HG03064 (cell line): ENCODE measurements around the gene ANK3.

ENCODE experiments used
- ATAC-seq: cut with Tn5 transposase; IDR thresholded peaks from one replicate; pipeline ENCODE4 v1.9.1; 2021; ENCODE audit warnings: low read depth; ENCODE audit not compliant: unreplicated experiment

The ANK3 gene

DNA sequence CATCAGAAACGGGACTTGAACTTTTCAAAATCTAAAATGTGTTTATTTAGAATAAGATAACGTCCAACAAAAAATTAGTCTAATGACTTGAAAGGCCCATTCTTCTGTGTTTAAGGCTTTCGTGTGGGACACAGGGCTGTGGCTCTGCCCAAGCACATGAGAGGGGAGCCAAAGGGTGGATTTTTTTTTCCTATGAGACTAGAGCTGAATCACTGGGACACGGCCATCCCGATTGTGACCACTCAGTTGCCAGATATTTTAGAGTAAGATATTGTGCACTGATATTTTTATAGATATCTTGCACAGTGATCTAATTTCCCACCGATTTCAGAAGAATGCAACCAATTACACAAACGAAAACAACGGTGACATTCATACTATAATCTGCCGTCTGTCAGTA is 99.9 kb downstream of the ANK3 start:
- no peak for ATAC-seq

DNA sequence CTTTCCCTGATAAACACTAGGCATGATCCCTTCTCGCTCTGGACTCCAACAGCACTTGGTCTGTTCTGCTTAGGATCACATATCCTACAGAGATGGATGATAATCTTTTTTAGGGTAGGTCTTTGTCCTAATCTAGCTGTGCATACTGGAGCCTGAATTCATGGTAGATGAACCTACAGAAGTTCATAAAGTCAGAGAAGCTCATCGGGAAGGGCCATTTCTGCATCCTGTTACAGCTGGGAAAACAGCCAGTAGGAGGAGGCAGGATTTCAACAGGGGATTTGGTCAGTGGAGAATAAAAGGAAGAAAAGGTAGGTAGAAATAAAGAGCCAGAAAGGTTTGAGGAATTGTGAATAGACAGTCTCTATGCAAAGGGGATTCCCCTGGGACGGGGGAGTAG is 101.4 kb downstream of the ANK3 start:
- no peak for ATAC-seq

DNA sequence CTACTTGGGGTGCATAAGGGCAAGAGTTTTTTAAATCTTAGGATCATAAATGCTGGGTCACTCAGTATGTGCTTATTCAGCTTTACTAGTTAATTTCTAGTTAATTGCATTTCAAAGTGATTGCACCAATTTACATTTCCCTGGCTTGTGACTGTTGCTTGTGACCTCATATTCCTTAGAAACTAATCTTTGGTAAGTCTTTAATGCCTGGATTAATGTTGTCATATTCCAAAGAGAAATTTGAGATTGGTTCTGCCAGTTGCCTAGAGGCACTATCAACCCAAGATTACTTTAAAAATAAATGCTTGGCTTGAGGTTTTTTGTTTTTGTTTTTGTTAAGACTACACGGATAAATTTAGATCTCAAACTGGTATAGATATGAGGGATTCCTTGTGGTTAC is 103.1 kb downstream of the ANK3 start:
- ATAC-seq, result no peak

DNA sequence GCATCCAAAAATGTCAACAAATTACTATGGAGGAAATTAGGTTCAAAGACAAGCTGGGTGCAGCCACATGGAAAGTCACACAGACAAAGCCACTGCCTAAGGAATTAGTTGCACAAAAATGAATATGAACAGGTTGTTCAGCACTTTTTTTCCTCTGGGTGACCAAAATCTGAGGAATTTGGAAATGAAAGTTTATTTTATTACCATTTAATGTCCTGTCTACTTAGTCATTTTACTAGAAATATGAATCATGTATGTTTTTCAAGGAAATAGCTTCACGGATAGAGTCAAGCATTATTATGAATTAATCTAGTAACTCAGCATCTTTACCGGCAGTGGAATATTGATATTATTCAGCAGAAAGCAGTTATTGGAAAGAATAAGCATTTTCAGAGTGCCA is 106.3 kb downstream of the ANK3 start:
- ATAC-seq, result no peak

DNA sequence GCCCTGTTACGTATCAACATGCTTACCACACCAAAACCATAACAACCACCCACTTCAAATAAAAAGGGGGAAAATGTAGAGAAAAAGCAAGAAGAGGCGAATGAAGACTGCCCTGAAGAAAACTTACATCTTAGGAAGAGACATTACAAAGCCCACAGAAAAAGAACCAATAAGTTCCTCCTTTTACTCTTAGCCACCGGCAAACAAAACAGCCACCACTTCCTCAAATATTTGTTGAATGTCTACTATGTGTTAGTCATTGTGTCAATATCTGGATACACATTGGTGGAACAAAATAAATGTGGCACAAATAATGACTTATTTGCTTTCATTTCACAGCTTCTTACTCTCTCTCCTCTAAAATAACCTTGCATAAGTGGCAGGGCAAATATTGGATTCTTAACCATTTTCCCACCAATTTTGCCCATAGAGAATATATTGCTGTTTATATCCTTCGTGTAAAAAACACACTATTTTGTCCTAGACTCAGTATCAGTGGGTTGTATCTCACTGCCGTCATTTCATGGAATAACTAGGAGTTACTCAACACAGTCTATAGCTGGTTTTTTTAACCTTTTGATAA is 106.8 kb downstream of the ANK3 start:
- no peak for ATAC-seq

DNA sequence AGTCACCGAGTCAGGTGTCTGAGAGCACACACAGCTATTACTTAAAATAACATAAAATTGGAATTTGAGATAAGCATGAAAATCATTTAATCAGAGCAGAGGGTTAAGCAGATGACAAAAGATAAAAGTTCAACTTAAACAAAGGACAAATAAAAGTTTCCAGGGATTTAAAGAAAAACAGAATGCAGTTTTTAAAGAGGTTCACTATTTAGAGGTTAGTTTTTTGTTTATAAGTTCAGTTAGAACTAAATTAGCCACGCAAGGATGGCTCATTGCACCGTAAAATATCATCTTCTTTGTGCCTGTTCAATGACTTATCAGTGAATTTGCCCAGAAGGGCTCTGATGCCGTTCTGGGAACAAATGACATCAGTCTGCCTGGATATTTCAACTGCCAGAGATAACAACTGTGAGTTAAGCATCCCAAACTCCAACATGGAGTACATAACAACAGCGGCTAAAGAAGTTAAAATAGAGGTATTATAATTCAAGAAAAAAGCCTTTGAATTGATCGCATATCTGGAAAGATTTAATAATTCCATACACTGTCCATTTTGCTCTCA is 107.8 kb downstream of the ANK3 start:
- ATAC-seq, result no peak

DNA sequence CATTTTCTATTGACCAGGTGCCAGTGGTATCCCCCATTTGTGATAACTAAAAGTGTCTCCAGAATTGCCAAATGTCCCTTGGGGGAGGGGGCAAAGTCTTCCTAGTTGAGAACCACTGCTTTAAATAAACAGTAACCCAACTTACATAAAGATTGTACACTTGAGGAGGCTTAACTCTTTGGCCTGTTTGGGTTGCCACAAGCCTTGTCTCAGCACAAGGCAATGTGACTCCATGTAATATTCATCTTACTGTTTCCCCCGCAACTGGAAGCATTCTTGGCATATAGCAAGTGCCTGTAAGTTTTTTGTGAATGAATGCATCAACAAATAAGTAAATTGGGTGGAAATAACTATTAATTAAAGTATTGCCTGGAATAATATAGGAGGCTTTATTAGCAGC is 108.3 kb downstream of the ANK3 start:
- ATAC-seq, result no peak

DNA sequence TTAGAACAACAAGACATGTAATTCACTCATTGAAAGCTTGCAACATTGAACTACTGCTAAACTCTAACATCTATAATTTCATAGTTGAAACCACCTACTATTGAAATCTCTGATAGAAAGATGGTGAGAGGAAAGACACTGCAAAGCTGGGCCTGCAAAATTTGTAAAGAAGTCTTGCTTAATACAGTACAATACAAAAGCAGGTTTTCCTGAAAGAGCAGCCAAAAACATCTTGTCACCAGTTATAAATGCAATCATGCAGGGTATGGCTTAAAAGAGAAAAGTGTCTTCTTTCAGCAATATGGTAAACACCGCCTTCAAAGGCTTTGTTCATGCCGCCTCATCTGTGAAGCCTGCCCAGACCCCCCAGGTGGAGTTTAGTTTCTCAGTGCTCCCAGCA is 109.2 kb downstream of the ANK3 start:
- ATAC-seq, result no peak

DNA sequence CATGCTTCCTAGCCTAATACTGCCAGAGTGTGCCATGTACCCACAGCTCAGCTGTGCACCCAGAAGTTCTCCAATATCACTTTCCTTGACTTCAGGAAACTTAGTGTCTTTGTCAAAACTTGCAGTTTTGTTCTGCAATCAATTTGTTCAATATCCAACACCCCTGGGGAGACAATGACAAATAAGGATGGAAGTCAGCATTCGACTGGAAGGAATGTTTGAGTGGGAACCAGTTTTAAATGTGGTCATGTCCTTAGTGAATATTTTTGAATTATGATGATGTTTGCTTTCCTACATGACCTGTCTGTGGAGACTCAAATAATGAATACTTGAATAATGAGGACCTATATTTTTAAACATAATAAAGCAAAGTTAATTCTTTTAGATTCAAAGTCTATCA is 112.0 kb downstream of the ANK3 start:
- no peak for ATAC-seq

DNA sequence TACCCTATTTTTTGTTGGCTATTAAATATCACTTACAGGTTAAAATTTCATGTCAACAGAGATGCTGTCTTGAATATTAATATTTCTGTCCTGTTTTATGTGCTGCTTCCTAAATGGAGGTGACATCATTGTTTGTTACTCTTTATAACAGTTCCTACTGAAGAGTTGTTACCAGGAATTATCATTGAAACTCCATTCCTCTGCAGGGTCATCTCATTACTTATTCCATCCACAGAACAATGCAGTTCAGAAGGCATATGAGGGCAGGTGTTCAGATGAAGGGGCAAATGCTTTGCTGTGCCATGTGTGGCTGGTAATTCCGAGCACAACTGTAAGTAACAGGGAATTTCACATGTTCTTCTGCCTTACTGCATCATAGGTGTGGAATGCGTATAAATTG is 113.4 kb downstream of the ANK3 start:
- ATAC-seq, result no peak

DNA sequence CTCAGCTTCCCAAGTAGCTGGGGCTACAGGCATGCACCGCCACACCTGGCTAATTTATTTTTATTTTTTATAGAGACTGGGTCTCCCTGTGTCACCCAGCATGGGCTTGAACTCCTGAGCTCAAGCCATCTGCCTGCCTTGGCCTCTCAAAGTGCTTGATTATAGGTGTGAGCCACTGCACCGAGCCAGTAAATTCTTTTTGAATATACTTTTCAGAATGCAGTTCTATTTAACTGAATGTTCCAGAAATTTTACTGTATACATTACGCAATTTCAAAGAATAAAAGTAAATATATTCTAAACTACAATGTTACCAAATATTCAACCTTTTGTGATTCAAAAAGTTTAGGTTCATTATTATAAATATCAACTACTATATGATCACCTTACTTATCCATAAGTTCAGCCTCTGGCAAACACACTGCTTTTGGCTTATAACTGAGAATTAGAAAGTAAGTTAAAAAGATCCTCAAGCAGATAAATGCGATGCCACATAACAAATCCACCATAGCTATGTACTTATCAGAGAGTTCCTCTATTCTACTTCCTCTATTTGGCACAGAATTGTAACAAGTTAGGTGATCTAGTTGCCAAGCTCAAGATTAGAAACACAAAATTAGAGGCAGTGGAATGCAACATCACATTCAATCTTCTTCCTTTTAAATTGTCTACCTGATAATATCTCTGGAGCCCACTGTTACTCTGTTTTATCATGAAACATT is 118.2 kb downstream of the ANK3 start:
- ATAC-seq, result no peak

DNA sequence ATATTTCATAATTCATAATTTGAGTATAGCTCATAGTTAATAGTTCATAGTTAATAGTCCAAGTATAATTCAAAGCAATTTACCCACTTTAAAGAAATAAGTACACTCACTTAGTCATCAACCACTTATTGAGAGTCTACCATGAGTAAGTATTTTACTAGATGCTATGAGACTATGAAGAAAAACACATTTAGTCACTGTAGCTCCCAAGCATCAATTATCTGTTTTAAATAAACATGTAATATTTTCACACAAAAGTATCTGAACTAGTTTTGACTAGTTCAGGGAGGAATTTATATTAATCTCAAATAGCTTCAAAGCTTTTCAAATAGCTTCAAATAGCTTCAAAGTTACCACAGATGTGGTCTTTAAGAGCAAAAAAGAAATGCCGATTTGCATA is 119.2 kb downstream of the ANK3 start:
- no peak for ATAC-seq

DNA sequence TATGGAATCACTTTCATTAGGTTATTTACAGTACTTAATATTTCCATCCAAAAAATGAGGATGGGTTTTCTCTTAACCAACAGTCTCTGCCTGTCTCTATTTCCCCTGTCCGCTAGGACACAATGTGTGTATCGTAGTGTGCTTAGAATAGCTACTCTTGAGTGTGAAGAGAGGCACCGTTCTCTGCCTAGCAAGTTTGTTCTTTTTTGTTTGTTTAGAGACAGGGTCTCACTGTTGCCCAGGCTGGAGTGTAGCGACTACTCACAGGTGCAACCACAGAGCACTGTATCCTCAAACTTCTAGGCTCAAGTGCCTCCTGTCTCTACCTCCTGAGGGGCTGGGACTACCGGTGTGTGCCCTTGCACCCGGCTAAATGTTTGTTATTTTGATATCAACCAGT is 121.9 kb downstream of the ANK3 start:
- no peak for ATAC-seq

DNA sequence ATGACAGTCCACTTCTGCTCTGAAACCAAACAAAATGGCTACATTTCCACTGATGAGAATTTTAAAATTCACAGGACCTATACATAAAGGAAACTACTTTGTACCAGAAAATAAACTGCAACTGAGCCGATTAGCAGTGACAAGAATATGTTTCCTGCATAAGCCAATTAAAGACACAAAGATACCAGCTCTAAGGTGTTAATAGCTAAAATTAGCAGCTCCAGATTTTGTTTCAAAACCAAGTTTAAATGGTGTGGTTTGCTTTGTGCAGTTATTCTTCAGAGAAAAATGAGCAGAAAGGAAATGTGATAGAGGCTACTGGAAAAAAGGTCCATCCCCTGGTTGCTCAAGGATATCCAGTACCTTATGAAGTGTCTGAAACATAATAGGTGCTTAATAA is 123.2 kb downstream of the ANK3 start:
- ATAC-seq, result no peak

DNA sequence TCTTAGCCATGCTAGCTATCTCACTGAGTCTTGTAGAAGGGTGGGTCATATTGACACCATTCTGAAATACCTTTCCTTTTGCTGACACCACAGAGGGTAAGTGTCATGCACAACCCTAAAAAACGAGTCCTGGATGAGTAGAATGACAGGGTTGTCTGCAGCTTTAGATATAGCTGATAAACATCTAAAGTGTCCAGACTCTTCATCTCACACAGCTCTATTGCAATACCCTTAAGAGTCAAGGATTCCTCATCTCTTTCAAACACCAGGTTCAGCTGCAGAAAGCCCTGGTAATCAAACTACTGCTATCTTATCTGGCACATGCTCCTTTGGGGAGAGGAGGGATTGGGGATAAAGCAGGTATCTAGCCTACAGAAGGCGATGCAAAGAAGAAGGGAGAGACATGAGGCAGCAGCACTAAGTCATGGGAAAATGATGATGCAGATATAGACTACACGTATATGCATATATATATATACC is 127.0 kb downstream of the ANK3 start:
- no peak for ATAC-seq

DNA sequence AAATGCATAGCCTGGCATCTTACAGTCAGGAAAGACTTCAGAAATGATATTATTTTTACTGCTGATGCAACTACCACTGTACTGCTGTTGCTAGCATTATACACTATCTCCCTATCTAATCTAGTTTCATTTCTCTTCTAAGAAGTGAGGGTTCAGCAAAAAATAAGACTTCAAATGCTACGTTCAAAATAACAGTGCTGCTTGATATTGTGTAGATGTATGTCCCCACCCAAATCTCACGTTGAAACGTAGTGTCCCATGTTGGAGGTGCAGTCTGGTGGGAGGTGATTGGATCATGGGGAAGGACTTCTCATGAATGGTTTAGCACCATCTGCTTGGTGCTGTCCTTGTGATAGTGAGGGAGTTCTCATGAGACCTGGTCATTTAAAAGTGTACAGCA is 129.4 kb downstream of the ANK3 start:
- ATAC-seq, result no peak

DNA sequence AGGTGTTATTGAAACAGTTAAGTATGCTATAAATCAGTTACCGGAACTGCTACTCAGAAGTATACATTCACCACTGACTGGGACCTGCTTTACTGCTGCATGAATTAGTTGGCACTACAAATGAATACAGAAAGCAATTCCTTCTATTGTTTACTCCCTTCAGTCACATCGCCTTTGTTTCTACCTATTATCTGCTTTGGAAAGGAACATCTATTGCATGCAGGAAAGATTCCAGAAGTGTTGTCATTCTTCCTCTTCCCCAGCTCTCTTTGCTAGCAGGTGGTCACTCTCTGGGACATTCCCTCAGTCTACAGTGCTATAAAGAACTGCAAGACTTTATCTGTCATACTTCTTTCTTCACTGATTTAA is 131.3 kb downstream of the ANK3 start:
- ATAC-seq, result no peak

DNA sequence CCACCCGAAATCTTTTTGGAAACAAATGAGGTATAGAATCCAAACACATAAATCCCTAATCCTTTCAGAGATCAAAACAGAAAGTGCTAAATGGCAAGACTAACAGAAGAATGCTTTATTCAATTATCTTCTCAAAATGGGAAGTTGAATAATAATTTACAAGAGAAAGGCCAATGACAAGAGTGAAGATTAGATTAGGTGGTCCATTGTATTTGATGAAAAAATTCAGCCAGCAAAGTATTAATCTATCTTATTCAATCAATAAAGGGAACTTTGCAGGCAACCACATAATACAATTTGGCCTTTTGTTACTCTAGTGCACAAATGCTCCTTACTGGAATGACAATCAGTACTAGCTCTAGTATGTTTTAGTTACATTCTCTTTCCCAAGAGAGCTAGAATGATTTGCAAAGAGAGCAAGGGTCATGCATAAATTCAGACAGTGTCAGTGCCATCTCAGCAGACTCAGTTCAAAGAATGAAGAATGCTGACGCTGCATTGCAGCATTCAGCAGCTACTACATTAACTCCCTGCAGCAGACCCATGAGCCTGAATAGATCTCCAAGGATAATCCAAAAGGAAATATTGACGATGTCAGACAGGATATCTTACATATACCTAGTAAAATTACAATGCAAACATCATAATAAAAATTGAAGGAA is 131.8 kb downstream of the ANK3 start:
- no peak for ATAC-seq

DNA sequence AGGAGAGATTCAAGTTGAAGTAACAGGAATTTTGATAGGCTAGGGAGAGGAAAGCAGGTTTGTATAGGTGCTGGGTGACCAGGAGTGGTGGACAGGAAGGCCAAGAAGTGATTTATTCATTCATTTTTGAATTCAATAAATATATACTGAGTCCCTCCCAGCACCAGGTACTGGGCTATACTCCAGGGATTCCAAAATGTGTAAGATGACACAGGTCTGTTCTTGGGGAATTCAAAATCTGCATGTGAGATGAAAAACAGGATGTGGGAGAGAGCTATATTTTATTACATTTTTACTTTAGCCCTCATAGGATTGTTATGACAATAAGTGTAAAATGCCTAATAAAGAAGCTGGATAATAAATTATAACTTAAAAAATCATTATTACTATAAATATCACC is 134.9 kb downstream of the ANK3 start:
- ATAC-seq, result no peak

DNA sequence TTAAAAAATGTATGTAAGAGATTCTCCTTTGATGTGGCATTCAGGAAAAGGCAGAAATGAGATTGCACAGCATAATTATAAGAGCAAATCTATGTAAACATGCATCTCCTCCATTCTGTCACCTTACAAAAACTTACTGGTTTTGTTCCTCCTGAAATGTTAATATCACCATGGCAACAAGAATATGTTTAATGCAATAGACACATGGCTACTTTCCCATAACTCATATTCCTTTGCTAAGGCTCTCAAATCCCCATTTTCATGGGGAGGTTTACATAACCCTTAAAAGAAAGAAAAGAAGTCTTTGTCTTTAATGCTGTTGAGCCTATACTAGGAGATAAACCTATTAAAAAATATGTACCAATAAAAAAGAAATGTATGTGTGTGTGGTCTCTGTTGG is 136.2 kb downstream of the ANK3 start:
- no peak for ATAC-seq

DNA sequence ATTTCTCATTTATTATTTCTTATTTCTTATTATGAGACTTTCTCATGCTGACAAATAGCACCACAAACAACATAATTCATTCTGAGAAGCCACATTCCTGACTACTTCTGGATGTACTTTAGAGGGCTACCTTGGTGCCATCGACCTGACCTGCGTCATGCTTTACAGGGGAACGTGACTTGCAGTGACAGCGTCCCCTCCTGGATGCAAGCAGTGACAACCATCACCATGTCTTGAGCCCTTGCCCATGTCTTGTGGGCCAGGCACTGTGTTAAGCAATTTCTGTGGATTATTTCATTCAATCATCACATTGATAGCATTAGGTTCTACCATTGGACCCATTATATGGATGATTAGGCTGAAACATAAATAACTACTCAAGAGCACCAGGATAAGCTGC is 137.0 kb downstream of the ANK3 start:
- ATAC-seq, result no peak

DNA sequence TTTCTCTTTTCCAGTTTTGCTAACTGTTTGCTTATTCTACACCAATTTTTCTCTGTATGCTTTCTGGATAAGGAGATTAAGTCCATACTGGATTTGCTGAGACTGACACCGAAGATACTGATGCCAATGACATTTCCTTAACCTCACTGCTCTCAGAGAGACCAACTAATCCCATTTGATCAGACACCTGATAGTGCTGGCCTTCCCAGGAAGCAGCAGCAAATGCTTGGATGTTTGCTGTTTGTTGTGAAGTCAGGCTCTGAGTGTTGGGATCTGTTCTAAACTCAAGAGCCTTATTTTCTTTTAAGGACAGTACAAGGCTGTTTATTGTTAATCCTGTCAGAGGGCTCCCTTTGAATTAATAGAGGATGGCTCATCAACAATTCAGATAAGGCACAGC is 143.3 kb downstream of the ANK3 start:
- no peak for ATAC-seq
